MCF 10A (cell line): ENCODE measurements around the gene ERBB2. TPM values are rescaled to one million over a fixed set of nuclear protein-coding genes. Genes with fewer than 3 reads are reported as not detected.
"Not testable (repeated sequence)": the region's sequence is repeated elsewhere in the genome, so short reads cannot be mapped to it uniquely, and the experiment has no call there.

ENCODE experiments used
- BruUV-seq: library from RNA; stranded (reverse); fragments of 400-500 nt; replicated peaks from 2 replicates; lab custom pipeline; 2021; lab: Mats Ljungman, UMichigan
- CTCF ChIA-PET: fragments of 300-600 bp; sonication (Branson Sonifier 250); formaldehyde crosslinking; extraction: SDS; loops from one replicate; lab custom pipeline; 2021; ENCODE audit warnings: antibody characterized with exemption, inconsistent platforms; lab: Yijun Ruan, JAX
- POLR2A ChIA-PET: fragments of 300-600, 350-650 bp; sonication (Branson Sonifier 250); formaldehyde crosslinking; extraction: SDS; loops from one replicate; lab custom pipeline; 2020; ENCODE audit warnings: antibody characterized with exemption, inconsistent platforms; lab: Yijun Ruan, JAX
- DNase-seq: peaks from one replicate; pipeline ENCODE4 v3.0.0-alpha.2; 2018; ENCODE audit not compliant: unreplicated experiment
- H3K27ac Mint-ChIP-seq: one replicate; pipeline ENCODE4 v1.8.0; 2022; ENCODE audit warnings: mild to moderate bottlenecking, low read depth, mixed read lengths; ENCODE audit not compliant: unreplicated experiment
- H3K27me3 Mint-ChIP-seq: one replicate; pipeline ENCODE4 v1.8.0; 2022; ENCODE audit warnings: mixed read lengths; ENCODE audit not compliant: insufficient read depth, unreplicated experiment
- H3K36me3 Mint-ChIP-seq: one replicate; pipeline ENCODE4 v1.8.0; 2022; ENCODE audit warnings: mild to moderate bottlenecking, moderate library complexity, mixed read lengths; ENCODE audit not compliant: insufficient read depth, unreplicated experiment
- H3K4me1 Mint-ChIP-seq: one replicate; pipeline ENCODE4 v1.8.0; 2022; ENCODE audit warnings: mixed read lengths; ENCODE audit not compliant: insufficient read depth, unreplicated experiment
- H3K4me3 Mint-ChIP-seq: one replicate; pipeline ENCODE4 v1.8.0; 2022; ENCODE audit warnings: mild to moderate bottlenecking, moderate library complexity, mixed read lengths; ENCODE audit not compliant: unreplicated experiment
- H3K9me3 Mint-ChIP-seq: one replicate; pipeline ENCODE4 v1.8.0; 2022; ENCODE audit warnings: mixed read lengths; ENCODE audit not compliant: unreplicated experiment
- CTCF ChIP-seq: fragments of 200-600 bp; IDR thresholded peaks from one replicate; pipeline ENCODE4 v1.8.0; 2022; ENCODE audit warnings: antibody characterized with exemption, mild to moderate bottlenecking; ENCODE audit not compliant: unreplicated experiment
- intact Hi-C: fragments of 100-400 bp; cut with micrococcal nuclease; formaldehyde crosslinking; loops from 2 replicates; pipeline ENCODE4 v1.14.1; 2022
- total RNA-seq: library from RNA; stranded (reverse); gene quantifications from 2 replicates; pipeline ENCODE4 v1.2.3, GENCODE V29; 2022

ERBB2 gene
- total RNA-seq, 1 experiment from 2014 or later = 33.7 TPM

GRCh38 chr17:39761861-39762496 is 62.1 kb downstream of the ERBB2 start:
- no peak for DNase-seq
- Mint-ChIP-seq H3K4me3 (no peak overlapping the region), H3K36me3 (no peaks in the 10 kb centered on the region), H3K9me3 (no peaks in the 10 kb centered on the region), H3K4me1 (no peaks in the 10 kb centered on the region), H3K27me3 (peaks cover 76% of the 10 kb centered on the region), H3K27ac (no peak overlapping the region)
- intact Hi-C loops = no loop called here
- CTCF ChIA-PET = interaction anchor here (0.6 to 1.7 kb wide), 3 partner anchors 91 to 181 kb away, joined by 3 to 5 read pairs (median 4); no protein-coding TSS in a partner anchor
- BruUV-seq = no TSS peak
- POLR2A ChIA-PET = interaction anchor here (0.5 to 1.1 kb wide), 2 partner anchors 32 to 1058 kb away, joined by 3 read pairs; no protein-coding TSS in a partner anchor
- no peak for TF ChIP-seq CTCF

- Mint-ChIP-seq H3K4me3 (no peak overlapping the region), H3K9me3 (no peaks in the 10 kb centered on the region), H3K27ac (no peak overlapping the region), H3K27me3 (peaks cover 76% of the 10 kb centered on the region), H3K4me1 (no peaks in the 10 kb centered on the region), H3K36me3 (peaks cover 5% of the 10 kb centered on the region)
- no TSS peak for BruUV-seq
- no peak for TF ChIP-seq CTCF
- DNase-seq = no peak
- intact Hi-C loops = no loop called here
- POLR2A ChIA-PET = no interaction called here
- CTCF ChIA-PET = interaction anchor here (1.0 to 1.7 kb wide), 2 partner anchors 8 to 142 kb away, joined by 4 to 5 read pairs; no protein-coding TSS in a partner anchor
Measured at GRCh38 chr17:39763051-39763820, 63.4 kb downstream of the ERBB2 start.

- H3K27ac Mint-ChIP-seq, H3K36me3 Mint-ChIP-seq, POLR2A ChIA-PET, H3K4me1 Mint-ChIP-seq, H3K9me3 Mint-ChIP-seq, H3K4me3 Mint-ChIP-seq, intact Hi-C loops, DNase-seq, BruUV-seq: not testable (repeated sequence)
- peaks cover 70% of the 10 kb centered on the region for H3K27me3 Mint-ChIP-seq
- CTCF ChIA-PET = interaction anchor here (0.6 to 1.5 kb wide), 3 partner anchors 9 to 277 kb away, joined by 3 to 4 read pairs (median 3); no protein-coding TSS in a partner anchor
Measured at GRCh38 chr17:39764171-39764570, 64.3 kb downstream of the ERBB2 start.

GRCh38 chr17:39765175-39765574 is 65.3 kb downstream of the ERBB2 start:
- peaks cover 60% of the 10 kb centered on the region for H3K27me3 Mint-ChIP-seq

More at GRCh38 chr17:39765175-39765574, 65.3 kb downstream of the ERBB2 start:
- no peak for DNase-seq
- Mint-ChIP-seq H3K27ac (no peak overlapping the region), H3K4me1 (peaks cover 7% of the 10 kb centered on the region), H3K4me3 (no peak overlapping the region), H3K36me3 (peaks cover 5% of the 10 kb centered on the region), H3K9me3 (no peaks in the 10 kb centered on the region)
- POLR2A ChIA-PET = no interaction called here
- intact Hi-C loops = no loop called here
- BruUV-seq = no TSS peak
- CTCF ChIA-PET = interaction anchor here (1.5 kb wide), 1 partner anchor 130 kb away, joined by 3 read pairs; no protein-coding TSS in a partner anchor
- no peak for TF ChIP-seq CTCF
